ENCODE measurements around the gene PRSS48.
"Not testable (repeated sequence)": the region's sequence is repeated elsewhere in the genome, so short reads cannot be mapped to it uniquely, and the experiment has no call there.

PRSS48 gene

GRCh38 chr4:151263455-151263854 lies 13.5 kb upstream of the PRSS48 start:
- no peak for DNase-seq

- peak; percentile 16 for DNase-seq
Measured at GRCh38 chr4:151266497-151266896, 10.5 kb upstream of the PRSS48 start.

- no peak for DNase-seq
Measured at GRCh38 chr4:151267104-151267503, 9.9 kb upstream of the PRSS48 start.

- no peak for DNase-seq
Measured at GRCh38 chr4:151267822-151268535, 9.0 kb upstream of the PRSS48 start.

- DNase-seq = not testable (repeated sequence)
Measured at GRCh38 chr4:151268905-151269304, 8.1 kb upstream of the PRSS48 start.

GRCh38 chr4:151284534-151285245 lies 7.7 kb downstream of the PRSS48 start:
- no peak for DNase-seq

GRCh38 chr4:151287409-151287808 lies 10.4 kb downstream of the PRSS48 start:
- no peak for DNase-seq

GRCh38 chr4:151291485-151291884 lies 14.5 kb downstream of the PRSS48 start:
- DNase-seq = peak; percentile 33

- no peak for DNase-seq
Measured at GRCh38 chr4:151292038-151292437, 15.1 kb downstream of the PRSS48 start.

GRCh38 chr4:151294833-151295496 lies 18.0 kb downstream of the PRSS48 start:
- DNase-seq = no peak

GRCh38 chr4:151296227-151296626 lies 19.3 kb downstream of the PRSS48 start:
- no peak for DNase-seq

GRCh38 chr4:151297170-151297569 lies 20.2 kb downstream of the PRSS48 start:
- DNase-seq = no peak

GRCh38 chr4:151302432-151302831 lies 25.5 kb downstream of the PRSS48 start:
- DNase-seq = peak; percentile 4

GRCh38 chr4:151304226-151304625 lies 27.3 kb downstream of the PRSS48 start:
- no peak for DNase-seq

- DNase-seq = peak; percentile 4
Measured at GRCh38 chr4:151304755-151305154, 27.8 kb downstream of the PRSS48 start.

- no peak for DNase-seq
Measured at GRCh38 chr4:151310124-151310728, 33.3 kb downstream of the PRSS48 start.

- no peak for DNase-seq
Measured at GRCh38 chr4:151313306-151314009, 36.5 kb downstream of the PRSS48 start.

- DNase-seq = no peak
Measured at GRCh38 chr4:151314010-151314355, 37.0 kb downstream of the PRSS48 start.

- no peak for DNase-seq
Measured at GRCh38 chr4:151314479-151314878, 37.5 kb downstream of the PRSS48 start.

GRCh38 chr4:151315212-151315886 lies 38.4 kb downstream of the PRSS48 start:
- DNase-seq = peak; percentile 11

- DNase-seq = no peak
Measured at GRCh38 chr4:151316645-151317044, 39.7 kb downstream of the PRSS48 start.
